ENCODE data around the gene COL5A1. TPM values are rescaled to one million over a fixed set of nuclear protein-coding genes. Genes with fewer than 3 reads are reported as not detected.

The COL5A1 gene
- total and polyA plus RNA-seq, 11 donors: 7.6 to 91.3 (median 13.4) TPM

GRCh38 chr9:134789168-134789567 lies 147.6 kb downstream of the COL5A1 start:
- no peaks in the 10 kb centered on the region for H3K27me3 ChIP-seq
- peaks cover 0 to 29% (median 22%) of the 10 kb centered on the region in 12 donors for H3K4me1 ChIP-seq
- peaks cover 0 to 31% (median 5%) of the 10 kb centered on the region in 9 donors for H3K36me3 ChIP-seq
- H3K9me3 ChIP-seq: no peaks in the 10 kb centered on the region
- ATAC-seq (peak; percentile 67 to 80 (median 77)), DNase-seq (peak in 4 of 5 donors; percentile 53 to 85 (median 68))
- intact Hi-C loops (cut with DNase I): loop anchor here in 5 of 10 donors (10.0 kb wide), 4 partner anchors 106 to 626 kb away; no protein-coding TSS in a partner anchor
- no peak overlapping the region for H3K4me3 ChIP-seq
- TF ChIP-seq POLR2A (IDR thresholded peaks at IDR 0.05) (no peak), CTCF (IDR thresholded peaks at IDR 0.05) (no peak)
- WGBS, 4 donors: 32 to 46% (median 40%) methylated on average over 8 of the region's 8 CpGs
- H3K27ac ChIP-seq: peak overlapping the region in 10 of 12 donors; percentile 21 to 76 (median 48)

DNA sequence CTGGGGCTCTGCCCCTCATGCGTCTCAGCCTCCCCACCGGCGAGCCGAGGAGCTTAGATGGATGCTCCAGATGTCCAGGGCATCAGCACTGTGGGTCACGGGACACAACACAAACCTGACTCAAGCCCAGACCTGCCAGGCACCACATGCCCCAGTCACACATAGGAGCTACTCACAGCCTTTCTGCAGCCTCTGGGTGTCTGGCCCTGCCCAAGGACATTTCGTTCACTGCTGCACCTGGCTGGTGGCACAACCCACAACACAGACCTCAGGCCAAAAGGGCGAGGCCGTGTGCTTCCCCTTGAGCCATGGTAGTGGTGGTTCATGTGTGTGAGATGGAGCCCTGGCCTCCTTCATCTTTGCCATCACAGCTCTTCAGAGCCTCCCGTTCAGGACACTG lies 149.4 kb downstream of the COL5A1 start:
- intact Hi-C loops (cut with DNase I): no loop called here
- WGBS, 4 donors: 93 to 96% (median 95%) methylated on average over 9 of the region's 9 CpGs

DNA sequence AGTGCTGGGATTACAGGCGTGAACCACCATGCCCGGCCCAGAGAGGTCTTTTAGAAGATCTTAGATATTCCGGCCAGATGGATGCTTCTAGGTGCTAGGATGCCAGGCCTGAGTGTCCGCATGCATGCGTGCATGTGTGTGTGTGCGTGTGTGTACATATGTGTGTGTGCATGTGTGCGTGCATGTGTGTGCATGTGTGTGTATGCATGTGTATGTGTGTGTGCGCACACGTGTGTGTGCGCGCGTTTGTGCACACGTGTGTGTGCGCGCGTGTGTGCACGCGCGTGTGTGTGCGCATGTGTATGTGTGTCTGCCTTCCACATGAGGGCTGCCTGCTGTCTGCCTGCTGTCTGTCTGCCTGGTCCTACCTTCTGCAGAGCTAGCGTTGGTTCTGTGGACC lies 151.0 kb downstream of the COL5A1 start:
- DNase-seq (no peak), ATAC-seq (no peak)
- Histone ChIP-seq H3K27ac (no peak overlapping the region), H3K27me3 (no peaks in the 10 kb centered on the region), H3K36me3 (peaks cover 0 to 48% (median 7%) of the 10 kb centered on the region in 9 donors), H3K4me1 (peaks cover 0 to 14% (median 8%) of the 10 kb centered on the region in 12 donors), H3K4me3 (no peak overlapping the region), H3K9me3 (no peaks in the 10 kb centered on the region)
- intact Hi-C loops (cut with DNase I): no loop called here
- TF ChIP-seq POLR2A (IDR thresholded peaks at IDR 0.05) (no peak), CTCF (IDR thresholded peaks at IDR 0.05) (no peak)
- 47 to 82% (median 63%) methylated on average over 15 to 21 of the region's 21 CpGs for WGBS, 4 donors

More for the DNA sequence above, 149.4 kb downstream of the COL5A1 start:
- Histone ChIP-seq H3K36me3 (peaks cover 0 to 43% (median 7%) of the 10 kb centered on the region in 9 donors), H3K4me1 (peaks cover 0 to 14% (median 8%) of the 10 kb centered on the region in 12 donors), H3K4me3 (no peak overlapping the region), H3K27me3 (no peaks in the 10 kb centered on the region), H3K9me3 (no peaks in the 10 kb centered on the region), H3K27ac (no peak overlapping the region)
- no peak for TF ChIP-seq POLR2A (IDR thresholded peaks at IDR 0.05)
- no peak for TF ChIP-seq CTCF (IDR thresholded peaks at IDR 0.05)
- ATAC-seq: no peak
- no peak for DNase-seq

GRCh38 chr9:134793288-134794188 lies 151.9 kb downstream of the COL5A1 start:
- H3K36me3 ChIP-seq: peaks cover 0 to 57% (median 7%) of the 10 kb centered on the region in 9 donors
- no peak for DNase-seq
- WGBS, 4 donors: 93 to 96% (median 94%) methylated on average over 23 of the region's 23 CpGs
- H3K9me3 ChIP-seq: no peaks in the 10 kb centered on the region
- ATAC-seq: no peak
- H3K4me1 ChIP-seq: peaks cover 0 to 14% (median 8%) of the 10 kb centered on the region in 12 donors
- H3K27me3 ChIP-seq: no peaks in the 10 kb centered on the region
- no peak overlapping the region for H3K27ac ChIP-seq
- intact Hi-C loops (cut with DNase I): no loop called here
- H3K4me3 ChIP-seq: no peak overlapping the region
- TF ChIP-seq POLR2A (IDR thresholded peaks at IDR 0.05): no peak
- no peak for TF ChIP-seq CTCF (IDR thresholded peaks at IDR 0.05)

All from heart left ventricle (tissue), 16 donors.